Tongue (tissue), 2 donors: Measurements from ENCODE around the gene PLAAT3. TPM values are rescaled to one million over a fixed set of nuclear protein-coding genes. Genes with fewer than 3 reads are reported as not detected.
"Not testable (repeated sequence)": the region's sequence is repeated elsewhere in the genome, so short reads cannot be mapped to it uniquely, and the experiment has no call there.

Source experiments
- DNase-seq: peaks from one replicate; pipeline ENCODE4 v3.0.0-alpha.2; 2015
- total RNA-seq: library from RNA; depleted of rRNA; stranded (reverse); fragments of >200 nt; gene quantifications from one replicate; pipeline ENCODE4 v1.2.3, GENCODE V29; 2014

The PLAAT3 gene
- total RNA-seq, 1 donor from 2014 or later: 34.8 TPM

DNA sequence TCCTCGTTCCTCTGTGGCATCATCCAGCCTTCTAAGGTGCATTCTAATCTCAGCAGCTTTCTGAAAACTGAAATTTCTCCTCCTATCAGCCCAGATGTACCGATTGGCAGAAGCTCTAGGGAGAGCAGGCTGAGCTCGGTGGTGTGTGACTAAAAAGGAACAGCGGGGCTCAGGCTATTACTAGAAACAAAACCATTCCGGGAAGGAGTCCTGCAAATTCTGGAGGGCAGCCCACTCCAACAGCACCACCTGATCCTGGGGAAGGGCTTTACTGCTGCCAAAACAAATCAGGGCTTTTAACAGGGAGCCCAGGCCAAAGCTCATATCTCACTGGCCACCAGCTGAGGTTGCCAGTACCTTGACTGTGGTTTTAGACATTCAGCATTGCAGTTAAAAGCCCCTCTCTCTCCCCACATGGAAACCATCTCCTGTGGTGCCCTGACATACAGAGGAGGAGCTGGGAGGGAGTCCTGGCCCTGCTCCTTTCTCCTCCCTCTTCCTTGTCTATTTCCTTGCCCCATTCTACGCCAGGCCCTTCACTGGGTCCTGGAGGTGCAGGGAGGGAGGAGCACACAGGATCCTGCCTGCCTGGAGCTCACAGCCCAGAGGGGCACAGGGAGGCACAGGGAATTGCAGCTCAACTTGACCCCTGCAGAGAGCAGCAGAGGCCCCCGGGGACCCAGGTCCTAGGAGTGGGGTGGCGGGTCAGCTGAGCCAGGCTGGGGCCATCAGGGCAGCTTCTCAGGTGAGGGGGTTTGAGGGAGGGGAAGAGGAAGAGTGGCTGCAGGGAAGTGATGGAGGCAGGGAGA, 76.7 kb downstream of the PLAAT3 start:
- peak; percentile 80 for DNase-seq

DNA sequence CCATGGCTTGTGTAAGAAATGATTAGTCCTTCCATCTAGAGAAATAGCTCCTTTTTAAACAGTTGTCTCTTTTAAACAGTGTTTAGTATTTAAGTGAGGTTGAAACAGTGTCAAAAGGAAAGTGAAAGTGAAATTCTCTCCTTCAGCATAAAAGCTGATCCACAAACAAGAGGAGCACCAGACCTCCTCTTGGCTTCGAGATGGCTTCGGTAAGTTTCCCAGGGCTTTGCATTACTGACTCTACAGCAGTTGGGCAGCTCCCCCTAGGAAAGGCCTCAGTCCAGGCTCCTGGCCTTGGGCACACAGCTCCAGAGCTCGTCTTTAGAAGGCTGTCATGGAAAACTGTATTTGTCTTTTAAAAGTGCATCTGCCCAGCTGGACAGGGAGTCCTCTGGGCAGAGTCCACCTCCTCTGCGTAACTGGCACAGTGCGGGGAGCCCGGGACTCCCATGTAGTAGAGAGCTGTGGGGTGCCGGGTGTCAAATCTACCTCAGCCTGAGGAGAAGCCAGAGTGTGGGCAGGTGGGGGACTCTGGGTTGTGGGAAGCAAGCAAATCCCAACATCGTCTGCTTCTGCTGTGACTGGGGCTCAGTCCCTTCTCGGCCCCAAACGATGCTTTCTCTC, 77.5 kb downstream of the PLAAT3 start, which contains the start of gene PLAAT4:
Gene PLAAT4, plus strand, starts transcription at position 140 of the 624 bp plus-strand sequence. Its CDS starts 61 bp downstream, at position 201.
- peak; percentile 76 for DNase-seq

DNA sequence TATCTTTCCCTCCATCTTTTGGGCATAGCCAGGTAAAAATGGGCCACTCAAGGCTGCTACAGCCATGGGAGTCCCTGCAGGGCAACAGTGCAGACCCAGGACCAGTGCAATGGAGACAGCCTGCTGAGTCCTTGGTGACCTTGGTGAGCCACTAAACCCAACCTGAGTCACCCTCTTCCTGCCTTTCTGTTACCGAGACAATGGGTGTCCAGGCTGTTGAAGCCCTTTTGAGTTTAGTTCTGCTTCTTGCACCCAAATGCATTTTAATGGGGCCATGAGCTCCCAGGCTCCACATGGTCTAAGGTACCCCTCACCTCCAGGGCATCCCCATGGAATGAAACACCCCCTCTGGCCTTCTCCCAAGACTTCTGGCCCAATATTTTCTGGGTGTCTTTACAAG, 78.5 kb downstream of the PLAAT3 start:
- no peak for DNase-seq

DNA sequence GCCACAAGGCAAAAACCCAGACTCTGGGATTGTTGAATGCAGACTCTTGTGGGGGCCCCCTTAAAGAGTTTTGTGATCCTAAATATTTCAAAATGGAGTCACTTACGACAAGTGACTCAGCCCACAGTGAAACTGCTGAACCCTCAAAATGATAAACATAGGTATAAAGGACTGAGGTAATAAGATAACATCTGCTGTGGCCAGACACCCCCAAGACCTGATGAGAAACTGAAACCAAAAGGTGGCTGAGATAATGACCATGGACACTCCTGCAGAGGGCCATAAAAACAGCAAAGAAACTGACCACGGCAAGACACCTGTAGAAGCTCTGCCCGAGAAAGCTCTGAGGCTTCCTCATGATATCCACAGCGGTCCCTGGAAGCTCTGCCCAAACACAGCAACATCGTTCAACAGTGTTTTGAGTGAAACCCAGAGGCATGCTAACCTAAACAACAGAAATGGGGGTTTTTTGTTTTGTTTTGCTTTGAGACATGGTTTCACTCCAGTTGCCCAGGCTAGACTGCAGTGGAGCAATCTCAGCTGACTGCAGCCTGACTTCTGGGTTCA, 79.3 kb downstream of the PLAAT3 start:
- DNase-seq: no peak

DNA sequence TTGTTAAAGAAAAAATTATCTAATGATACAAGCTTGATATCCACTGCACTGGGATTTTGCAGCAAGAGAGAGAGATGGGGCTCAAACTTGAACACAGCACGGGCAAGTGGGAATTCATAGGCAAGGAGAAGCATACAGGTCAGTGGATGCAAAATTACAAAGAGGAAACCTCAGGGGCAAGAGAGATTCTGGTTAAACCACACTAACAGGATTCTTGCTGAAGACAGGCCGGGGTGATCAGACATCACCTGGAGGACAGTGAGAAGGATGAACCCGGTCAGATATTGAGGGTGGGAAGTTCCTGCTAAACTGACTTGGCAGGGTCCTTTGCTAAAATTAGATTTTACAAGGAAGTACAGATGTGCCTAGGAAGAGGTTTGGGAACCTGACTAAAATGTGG, 80.2 kb downstream of the PLAAT3 start:
- DNase-seq: no peak

DNA sequence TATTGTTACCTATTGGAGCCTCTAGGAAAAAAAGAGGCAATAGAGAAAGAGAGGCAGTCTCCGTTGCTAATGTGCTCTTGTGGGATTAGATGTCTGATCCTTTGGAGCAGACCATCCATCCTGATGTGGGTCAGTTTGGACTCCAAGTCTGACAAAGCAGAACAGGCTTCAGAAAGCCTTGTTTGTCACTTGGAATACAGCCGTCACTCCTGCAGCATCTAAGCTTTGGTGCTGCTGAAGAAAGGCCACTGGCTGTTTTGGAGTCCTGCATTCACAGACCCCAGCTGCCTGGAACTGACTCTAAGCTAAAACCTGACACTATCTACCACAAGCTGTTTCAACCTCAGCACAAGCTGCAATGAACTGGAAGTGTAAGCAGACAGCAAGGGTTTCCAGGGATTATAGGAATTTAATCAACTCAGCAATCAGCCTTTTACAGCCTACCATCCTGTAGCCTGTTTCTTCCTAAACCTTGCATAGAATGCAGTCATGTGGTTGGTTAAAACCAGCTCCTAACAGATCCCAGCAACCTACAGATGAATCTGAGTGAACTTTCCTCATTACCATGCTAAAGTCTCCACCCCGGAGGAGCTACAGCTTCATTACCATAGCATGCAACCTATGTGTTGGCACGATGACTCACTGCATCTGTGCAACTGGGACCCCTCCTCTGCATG, 81.3 kb downstream of the PLAAT3 start:
- no peak for DNase-seq

DNA sequence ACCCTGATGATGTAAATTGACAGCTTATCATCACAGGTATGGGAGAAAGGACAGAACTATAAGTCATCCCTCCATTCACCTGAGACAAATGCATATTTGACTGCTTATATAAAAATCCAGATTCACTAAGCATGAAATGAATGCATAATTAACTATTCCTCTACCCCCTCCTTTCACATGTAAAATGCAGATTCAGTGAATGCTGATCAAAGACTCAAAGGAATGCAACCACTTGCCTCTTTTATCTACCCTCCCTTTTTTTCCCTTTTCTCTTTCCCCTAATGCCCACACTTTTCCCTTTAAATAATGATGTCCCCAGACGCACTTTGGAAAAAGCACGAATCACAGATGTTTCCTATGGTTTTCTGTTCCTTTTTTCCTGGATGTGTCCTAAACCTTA, 82.1 kb downstream of the PLAAT3 start:
- no peak for DNase-seq

DNA sequence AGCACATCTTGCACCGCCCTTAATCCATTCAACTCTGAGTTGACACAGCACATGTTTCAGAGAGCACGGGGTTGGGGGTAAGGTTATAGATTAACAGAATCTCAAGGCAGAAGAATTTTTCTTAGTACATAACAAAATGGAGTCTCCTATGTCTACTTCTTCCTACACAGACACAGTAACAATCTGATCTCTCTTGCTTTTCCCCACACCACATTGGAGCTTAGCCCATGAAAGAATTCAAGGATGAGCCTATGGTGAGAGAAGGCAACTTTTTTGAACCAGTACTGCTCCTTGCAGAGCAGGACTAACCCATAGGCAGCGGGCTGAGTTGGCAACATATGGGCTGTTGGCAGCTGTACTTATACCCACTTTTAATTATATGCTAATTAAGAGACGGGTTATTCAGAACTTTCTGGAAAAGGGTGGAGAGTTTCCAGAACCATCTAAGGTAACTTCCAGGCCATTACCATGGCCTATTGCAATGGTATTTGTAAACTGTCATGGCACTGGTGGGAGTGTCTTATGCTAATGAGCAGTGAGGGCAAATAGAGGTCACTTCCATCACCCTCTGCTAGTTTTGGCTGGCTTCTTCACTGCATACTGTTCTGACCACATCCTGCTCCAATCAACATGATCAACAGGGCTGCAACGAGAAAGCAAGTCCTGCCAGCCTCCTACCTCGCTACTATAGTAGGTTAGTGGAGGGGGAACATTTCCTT, 83.0 kb downstream of the PLAAT3 start:
- peak; percentile 26 for DNase-seq

DNA sequence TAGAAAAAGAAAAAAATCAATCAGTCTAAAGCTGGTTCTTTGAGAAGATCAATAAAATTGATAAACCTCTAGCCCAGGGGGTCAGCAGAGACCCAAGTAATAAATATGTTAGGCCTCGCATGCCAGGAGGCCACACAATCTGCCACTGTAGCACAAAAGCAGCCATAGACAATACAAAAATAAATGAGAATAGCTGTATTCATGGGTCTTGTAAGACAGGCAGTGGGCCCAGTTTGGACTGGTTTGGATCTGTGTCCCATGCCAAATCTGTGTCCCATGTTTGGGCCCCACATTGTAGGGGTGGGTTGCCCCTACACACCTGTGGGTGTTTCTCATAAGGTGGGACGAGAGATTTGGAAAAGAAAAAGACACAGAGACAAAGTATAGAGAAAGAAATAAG, 84.2 kb downstream of the PLAAT3 start:
- DNase-seq: no peak

DNA sequence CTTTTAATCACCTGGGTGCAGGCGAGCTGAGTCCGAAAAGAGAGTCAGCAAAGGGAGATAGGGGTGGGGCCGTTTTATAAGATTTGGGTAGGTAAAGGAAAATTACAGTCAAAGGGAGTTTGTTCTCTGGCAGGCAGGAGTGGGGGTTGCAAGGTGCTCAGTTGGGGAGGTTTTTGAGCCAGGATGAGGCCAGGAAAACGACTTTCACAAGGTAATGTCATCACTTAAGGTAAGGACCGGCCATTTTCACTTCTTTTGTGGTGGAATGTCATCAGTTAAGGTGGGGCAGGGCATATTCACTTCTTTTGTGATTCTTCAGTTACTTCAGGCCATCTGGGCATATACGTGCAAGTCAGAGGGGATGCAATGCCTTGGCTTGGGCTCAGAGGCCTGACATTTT, 84.9 kb downstream of the PLAAT3 start:
- DNase-seq: not testable (repeated sequence)

DNA sequence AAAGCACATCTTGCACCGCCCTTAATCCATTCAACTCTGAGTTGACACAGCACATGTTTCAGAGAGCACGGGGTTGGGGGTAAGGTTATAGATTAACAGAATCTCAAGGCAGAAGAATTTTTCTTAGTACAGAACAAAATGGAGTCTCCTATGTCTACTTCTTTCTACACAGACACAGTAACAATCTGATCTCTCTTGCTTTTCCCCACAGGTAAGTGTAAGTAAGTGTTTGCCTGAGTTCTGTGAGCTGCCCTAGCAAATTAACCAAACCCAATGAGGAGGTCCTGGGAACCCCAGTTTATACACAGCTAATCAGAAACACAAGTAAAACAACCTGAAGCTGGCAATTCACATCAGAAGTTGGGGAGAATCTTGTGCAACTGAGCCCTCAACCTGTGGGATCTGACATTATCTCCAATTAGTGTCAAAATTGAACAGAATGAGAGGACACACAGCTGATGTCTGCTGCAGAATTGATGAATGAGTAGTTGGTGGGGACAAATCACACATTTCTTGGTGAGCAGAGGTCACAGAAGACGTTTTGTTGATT, 85.4 kb downstream of the PLAAT3 start:
- DNase-seq: not testable (repeated sequence)

DNA sequence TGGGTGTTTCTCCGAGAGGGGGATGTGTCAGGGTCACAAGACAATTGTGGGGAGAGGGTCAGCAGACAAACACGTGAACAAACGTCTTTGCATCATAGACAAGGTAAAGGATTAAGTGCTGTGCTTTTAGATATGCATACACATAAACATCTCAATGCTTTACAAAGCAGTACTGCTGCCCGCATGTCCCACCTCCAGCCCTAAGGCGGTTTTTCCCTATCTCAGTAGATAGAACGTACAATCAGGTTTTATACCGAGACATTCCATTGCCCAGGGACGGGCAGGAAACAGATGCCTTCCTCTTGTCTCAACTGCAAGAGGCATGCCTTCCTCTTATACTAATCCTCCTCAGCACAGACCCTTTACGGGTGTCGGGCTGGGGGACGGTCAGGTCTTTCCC, 86.1 kb downstream of the PLAAT3 start:
- DNase-seq: not testable (repeated sequence)

DNA sequence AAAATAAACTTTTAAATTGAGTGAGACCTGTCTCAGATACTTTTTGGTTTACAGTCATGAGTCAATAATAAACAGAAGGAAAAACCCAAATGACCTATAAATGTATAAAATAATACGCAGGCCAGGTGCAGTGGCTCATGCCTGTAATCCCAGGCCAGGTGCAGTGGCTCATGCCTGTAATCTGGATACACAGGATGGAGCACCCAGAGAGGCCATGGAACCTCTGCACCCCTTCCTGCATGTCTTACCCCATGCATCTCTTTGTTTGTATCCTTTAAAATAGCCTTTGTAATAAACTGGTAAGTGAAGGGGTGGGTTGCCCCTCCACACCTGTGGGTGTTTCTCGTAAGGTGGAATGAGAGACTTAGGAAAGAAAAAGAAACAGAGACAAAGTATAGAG, 86.6 kb downstream of the PLAAT3 start:
- DNase-seq: no peak

Other genes with a start within 250 kb of the PLAAT3 start
- gene SLC22A9, start 244.6 kb downstream of the PLAAT3 start, total RNA-seq: not detected
- 2.3 TPM for gene PLAAT5, start 123.3 kb downstream of the PLAAT3 start, total RNA-seq
- not detected for gene LGALS12, start 108.3 kb downstream of the PLAAT3 start, total RNA-seq
- gene PLAAT4, start 77.6 kb downstream of the PLAAT3 start, total RNA-seq: 6.1 TPM
- 3.7 TPM for gene PLAAT2, start 51.1 kb downstream of the PLAAT3 start, total RNA-seq
- gene ATL3, start 56.9 kb upstream of the PLAAT3 start, total RNA-seq: 67.5 TPM
- gene RTN3, start 67.1 kb upstream of the PLAAT3 start, total RNA-seq: 46.1 TPM
- gene ZFTA, start 154.3 kb upstream of the PLAAT3 start, total RNA-seq: 33.7 TPM
- 11.9 TPM for gene SPINDOC, start 199.0 kb upstream of the PLAAT3 start, total RNA-seq
- 18.2 TPM for gene MARK2, start 224.7 kb upstream of the PLAAT3 start, total RNA-seq